Stomach (tissue), 4 donors: ENCODE data around the gene AGPAT2.

Experiments used
- EP300 ChIP-seq: sonication (generic); formaldehyde crosslinking; IDR thresholded peaks from one replicate; pipeline ENCODE4 v1.6.1; 2017; ENCODE audit warnings: antibody characterized with exemption
- POLR2A ChIP-seq, 4 donors: fragments of 450-650 bp; IDR thresholded peaks; one replicate each; pipeline ENCODE4 v1.6.1; 2016; ENCODE audit warnings: antibody characterized with exemption in 4 of 4, control low read depth in 2 of 4, mild to moderate bottlenecking in 1 of 4, moderate library complexity in 1 of 4
- POLR2AphosphoS5 ChIP-seq, 3 donors: sonication (generic); formaldehyde crosslinking; IDR thresholded peaks; one replicate each; pipeline ENCODE4 v1.6.1; 2016; ENCODE audit warnings: antibody characterized with exemption in 3 of 3
- TF ChIP-seq, protein P1 (sequence below), 7 experiments: fragments of 450-650 bp in 4 of 7; fragments of 200-600 bp in 3 of 7; sonication (generic) in 3 of 7; IDR thresholded peaks; one replicate each; pipeline ENCODE4 v1.5.1; 2016 to 2019; ENCODE audit warnings: antibody characterized with exemption in 7 of 7, control low read depth in 2 of 7, mild to moderate bottlenecking in 1 of 7

- TF ChIP-seq POLR2AphosphoS5 (IDR thresholded peaks at IDR 0.05) (no peak), POLR2A (IDR thresholded peaks at IDR 0.05) (no peak), EP300 (no peak)
- TF ChIP-seq, protein P1, sequence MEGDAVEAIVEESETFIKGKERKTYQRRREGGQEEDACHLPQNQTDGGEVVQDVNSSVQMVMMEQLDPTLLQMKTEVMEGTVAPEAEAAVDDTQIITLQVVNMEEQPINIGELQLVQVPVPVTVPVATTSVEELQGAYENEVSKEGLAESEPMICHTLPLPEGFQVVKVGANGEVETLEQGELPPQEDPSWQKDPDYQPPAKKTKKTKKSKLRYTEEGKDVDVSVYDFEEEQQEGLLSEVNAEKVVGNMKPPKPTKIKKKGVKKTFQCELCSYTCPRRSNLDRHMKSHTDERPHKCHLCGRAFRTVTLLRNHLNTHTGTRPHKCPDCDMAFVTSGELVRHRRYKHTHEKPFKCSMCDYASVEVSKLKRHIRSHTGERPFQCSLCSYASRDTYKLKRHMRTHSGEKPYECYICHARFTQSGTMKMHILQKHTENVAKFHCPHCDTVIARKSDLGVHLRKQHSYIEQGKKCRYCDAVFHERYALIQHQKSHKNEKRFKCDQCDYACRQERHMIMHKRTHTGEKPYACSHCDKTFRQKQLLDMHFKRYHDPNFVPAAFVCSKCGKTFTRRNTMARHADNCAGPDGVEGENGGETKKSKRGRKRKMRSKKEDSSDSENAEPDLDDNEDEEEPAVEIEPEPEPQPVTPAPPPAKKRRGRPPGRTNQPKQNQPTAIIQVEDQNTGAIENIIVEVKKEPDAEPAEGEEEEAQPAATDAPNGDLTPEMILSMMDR (IDR thresholded peaks at IDR 0.05), result peak in 5 of 7 experiments; percentile 19 to 63 (median 52)
Observed at GRCh38 chr9:136629879-136630661, 57.2 kb downstream of the AGPAT2 start.
